Left ventricle myocardium inferior (tissue), 1 donor: ENCODE measurements around the gene TAF10. TPM values are rescaled to one million over a fixed set of nuclear protein-coding genes. Genes with fewer than 3 reads are reported as not detected.

Experiments used
- DNase-seq: peaks from one replicate; pipeline ENCODE4 v3.0.0-alpha.2; 2020
- H3K27ac ChIP-seq: fragments of 200-600 bp; replicated peaks from 2 replicates; pipeline ENCODE4 v1.8.0; 2021
- H3K27me3 ChIP-seq: fragments of 200-600 bp; 2 replicates; pipeline ENCODE4 v1.8.0; 2021; ENCODE audit warnings: low read depth
- H3K36me3 ChIP-seq: fragments of 200-600 bp; 2 replicates; pipeline ENCODE4 v1.8.0; 2021
- H3K4me1 ChIP-seq: fragments of 200-600 bp; 2 replicates; pipeline ENCODE4 v1.8.0; 2021
- H3K4me3 ChIP-seq: fragments of 200-600 bp; 2 replicates; pipeline ENCODE4 v1.8.0; 2021; ENCODE audit warnings: mild to moderate bottlenecking, moderate library complexity
- H3K9me3 ChIP-seq: fragments of 200-600 bp; replicated peaks from 2 replicates; pipeline ENCODE4 v1.8.0; 2021
- intact Hi-C: fragments of 100-400 bp; cut with micrococcal nuclease; formaldehyde crosslinking; loops from one replicate; pipeline ENCODE4 v1.11.0; 2022
- total RNA-seq: library from RNA; stranded (reverse); fragmentation: NEBNext Ultra II Directional; extraction: Animal tissue kit (Norgen Biotek cat#: 25700); gene quantifications from one replicate; pipeline ENCODE4 v1.2.1, GENCODE V29; 2021
- TF ChIP-seq, protein P1 (sequence below): fragments of 200-600 bp; IDR thresholded peaks from 2 replicates; pipeline ENCODE4 v1.8.0; 2021; ENCODE audit warnings: antibody characterized with exemption, mild to moderate bottlenecking, borderline replicate concordance
- donor health status: DM: no; HTN: yes; CAD: no; lungs with severe emphysema.

Gene TAF10
- total RNA-seq, 1 donor from 2014 or later, result 106 TPM

DNA sequence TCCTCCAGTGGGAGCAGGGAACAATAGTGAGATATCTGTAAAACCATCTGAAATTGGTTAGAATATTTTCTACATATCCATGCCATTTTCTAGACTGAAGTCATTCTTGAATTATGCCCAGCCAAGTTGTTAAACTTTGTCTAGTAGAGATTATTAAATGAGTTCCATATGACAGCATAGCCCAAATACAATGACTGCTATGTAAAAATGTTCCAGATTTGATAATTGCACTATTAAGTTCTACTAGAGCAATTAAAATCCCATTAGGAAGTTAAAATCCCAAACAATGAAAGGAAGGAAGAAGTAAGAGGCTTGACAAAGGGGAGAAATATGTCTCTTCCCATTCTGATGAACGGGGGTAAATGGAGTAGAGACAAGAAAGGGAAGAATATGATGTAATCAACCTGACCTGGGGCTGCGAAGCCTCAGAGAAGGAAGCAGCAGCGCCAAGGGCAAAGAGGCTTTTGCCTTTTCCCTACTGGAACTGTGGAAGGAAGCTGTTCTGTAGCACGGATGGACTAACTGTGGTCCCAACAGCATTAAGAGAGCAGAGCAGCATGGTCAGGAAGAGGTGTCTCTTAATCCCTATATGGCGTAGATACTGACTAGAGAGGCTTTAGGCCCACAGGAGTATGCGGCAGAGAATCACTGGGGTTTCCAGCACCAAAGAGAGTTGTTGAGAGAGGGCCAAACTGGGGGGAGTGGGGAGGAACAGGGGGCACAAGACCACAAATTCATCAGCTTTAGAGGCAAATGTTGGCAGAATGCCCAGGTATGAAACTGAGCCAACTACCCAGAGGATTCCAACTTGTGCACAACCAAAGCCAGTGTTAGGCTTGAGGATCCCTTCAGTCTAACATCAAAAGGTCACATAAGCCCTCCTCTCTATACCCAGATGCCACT lies 35.3 kb downstream of the TAF10 start:
- intact Hi-C loops, result no loop called here
- H3K27ac ChIP-seq, result peak overlapping the region; percentile 60
- H3K27me3 ChIP-seq, result no peaks in the 10 kb centered on the region
- H3K4me1 ChIP-seq, result peaks cover 38% of the 10 kb centered on the region
- TF ChIP-seq, protein P1, sequence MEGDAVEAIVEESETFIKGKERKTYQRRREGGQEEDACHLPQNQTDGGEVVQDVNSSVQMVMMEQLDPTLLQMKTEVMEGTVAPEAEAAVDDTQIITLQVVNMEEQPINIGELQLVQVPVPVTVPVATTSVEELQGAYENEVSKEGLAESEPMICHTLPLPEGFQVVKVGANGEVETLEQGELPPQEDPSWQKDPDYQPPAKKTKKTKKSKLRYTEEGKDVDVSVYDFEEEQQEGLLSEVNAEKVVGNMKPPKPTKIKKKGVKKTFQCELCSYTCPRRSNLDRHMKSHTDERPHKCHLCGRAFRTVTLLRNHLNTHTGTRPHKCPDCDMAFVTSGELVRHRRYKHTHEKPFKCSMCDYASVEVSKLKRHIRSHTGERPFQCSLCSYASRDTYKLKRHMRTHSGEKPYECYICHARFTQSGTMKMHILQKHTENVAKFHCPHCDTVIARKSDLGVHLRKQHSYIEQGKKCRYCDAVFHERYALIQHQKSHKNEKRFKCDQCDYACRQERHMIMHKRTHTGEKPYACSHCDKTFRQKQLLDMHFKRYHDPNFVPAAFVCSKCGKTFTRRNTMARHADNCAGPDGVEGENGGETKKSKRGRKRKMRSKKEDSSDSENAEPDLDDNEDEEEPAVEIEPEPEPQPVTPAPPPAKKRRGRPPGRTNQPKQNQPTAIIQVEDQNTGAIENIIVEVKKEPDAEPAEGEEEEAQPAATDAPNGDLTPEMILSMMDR, result no peak
- no peaks in the 10 kb centered on the region for H3K9me3 ChIP-seq
- no peak for DNase-seq
- H3K4me3 ChIP-seq, result no peak overlapping the region
- no peaks in the 10 kb centered on the region for H3K36me3 ChIP-seq

DNA sequence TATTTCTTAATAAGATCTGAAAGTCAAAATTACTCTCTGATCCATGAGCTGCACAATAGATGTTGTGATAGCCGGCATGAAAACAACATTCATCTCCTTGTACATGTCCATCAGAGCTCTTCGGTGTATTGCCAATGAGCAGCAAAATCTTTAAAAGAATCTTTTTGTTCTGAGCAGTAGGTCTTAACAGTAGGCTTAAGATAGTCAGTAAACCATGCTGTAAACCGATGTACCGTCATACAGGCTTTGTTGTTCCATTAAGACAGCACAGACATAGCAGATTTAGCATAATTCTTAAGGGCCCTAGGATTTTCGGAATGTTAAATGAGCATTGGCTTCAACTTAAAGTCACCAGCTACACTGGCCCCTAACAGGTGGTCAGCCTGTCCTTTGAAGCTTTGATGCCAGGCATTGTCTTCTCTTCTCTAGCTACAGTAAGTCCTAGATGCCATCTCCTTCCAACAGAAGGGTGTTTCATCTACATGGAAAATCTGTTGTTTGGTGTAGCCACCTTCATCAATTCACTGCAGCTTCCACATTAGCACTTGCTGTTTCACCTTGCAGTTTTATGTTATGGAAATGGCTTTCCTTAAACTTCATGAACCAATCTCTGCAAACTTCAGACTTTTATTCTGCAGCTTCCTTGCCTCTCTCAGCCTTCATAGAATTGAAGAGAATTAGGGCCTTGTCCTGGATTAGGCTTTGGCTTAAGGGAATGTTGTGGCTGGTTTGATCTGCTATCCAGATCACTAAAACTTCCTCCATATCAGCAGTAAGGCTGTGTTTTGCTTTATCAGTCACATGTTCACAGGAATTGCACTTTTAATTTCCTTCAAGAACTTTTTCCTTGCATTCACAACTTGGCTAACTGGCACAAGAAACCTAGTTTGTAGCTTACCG lies 37.0 kb downstream of the TAF10 start:
- TF ChIP-seq, protein P1, result no peak
- Histone ChIP-seq H3K4me1 (peaks cover 38% of the 10 kb centered on the region), H3K27ac (peak overlapping the region; percentile 60), H3K4me3 (no peak overlapping the region), H3K27me3 (no peaks in the 10 kb centered on the region), H3K36me3 (no peaks in the 10 kb centered on the region), H3K9me3 (no peaks in the 10 kb centered on the region)
- no peak for DNase-seq
- intact Hi-C loops, result no loop called here

DNA sequence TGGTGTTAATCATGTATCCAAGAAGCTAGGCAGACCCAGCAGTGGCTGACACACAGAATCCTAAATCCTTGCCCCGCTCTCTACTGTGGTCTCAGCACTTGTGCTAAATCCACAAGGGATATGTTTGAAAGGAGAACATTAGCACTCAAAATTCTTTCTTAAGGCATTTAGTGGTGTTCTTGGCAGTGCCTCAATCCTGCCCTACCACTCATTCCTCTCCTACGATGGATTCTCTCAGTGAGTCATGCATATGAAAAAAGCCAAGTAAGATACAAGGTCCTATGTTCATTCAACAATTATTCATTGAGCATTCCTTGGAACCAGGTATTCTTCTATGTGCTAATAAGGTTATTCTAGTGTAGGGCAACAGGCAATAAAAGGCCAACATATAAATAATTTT lies 39.8 kb downstream of the TAF10 start:
- Histone ChIP-seq H3K27ac (no peak overlapping the region), H3K27me3 (no peaks in the 10 kb centered on the region), H3K4me1 (peaks cover 39% of the 10 kb centered on the region), H3K36me3 (no peaks in the 10 kb centered on the region), H3K9me3 (no peaks in the 10 kb centered on the region), H3K4me3 (no peak overlapping the region)
- DNase-seq, result no peak
- intact Hi-C loops, result no loop called here
- TF ChIP-seq, protein P1, result no peak

DNA sequence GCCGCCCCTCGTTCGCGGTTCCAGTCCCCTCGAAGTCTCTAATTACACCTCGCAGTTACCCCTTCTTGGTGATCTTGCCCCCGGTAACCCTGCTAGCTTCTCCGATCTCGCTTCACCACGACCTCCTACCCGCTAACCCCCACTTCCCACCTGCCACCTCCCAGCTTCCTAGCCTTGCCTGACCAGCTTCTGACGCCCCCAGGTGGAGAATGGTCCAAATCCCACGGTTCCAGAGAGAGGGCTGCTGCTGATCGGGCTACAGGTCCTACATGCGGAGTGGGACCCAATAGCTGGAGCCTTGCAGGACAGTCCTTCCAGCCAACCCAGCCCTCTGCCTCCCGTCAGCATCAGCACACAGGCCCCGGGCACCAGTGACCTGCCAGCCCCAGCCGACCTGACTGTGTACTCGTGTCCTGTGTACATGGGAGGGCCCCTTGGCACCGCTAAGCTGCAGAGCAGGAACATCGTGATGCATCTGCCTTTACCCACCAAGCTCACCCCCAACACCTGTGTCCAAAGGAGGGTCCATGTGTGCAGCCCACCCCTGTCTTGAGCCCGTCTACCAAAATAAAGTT lies 40.5 kb downstream of the TAF10 start:
- Histone ChIP-seq H3K27ac (no peak overlapping the region), H3K4me1 (peaks cover 39% of the 10 kb centered on the region), H3K9me3 (no peaks in the 10 kb centered on the region), H3K27me3 (no peaks in the 10 kb centered on the region), H3K36me3 (no peaks in the 10 kb centered on the region), H3K4me3 (peak overlapping the region; percentile 47)
- TF ChIP-seq, protein P1, result no peak
- intact Hi-C loops, result no loop called here
- DNase-seq, result no peak

DNA sequence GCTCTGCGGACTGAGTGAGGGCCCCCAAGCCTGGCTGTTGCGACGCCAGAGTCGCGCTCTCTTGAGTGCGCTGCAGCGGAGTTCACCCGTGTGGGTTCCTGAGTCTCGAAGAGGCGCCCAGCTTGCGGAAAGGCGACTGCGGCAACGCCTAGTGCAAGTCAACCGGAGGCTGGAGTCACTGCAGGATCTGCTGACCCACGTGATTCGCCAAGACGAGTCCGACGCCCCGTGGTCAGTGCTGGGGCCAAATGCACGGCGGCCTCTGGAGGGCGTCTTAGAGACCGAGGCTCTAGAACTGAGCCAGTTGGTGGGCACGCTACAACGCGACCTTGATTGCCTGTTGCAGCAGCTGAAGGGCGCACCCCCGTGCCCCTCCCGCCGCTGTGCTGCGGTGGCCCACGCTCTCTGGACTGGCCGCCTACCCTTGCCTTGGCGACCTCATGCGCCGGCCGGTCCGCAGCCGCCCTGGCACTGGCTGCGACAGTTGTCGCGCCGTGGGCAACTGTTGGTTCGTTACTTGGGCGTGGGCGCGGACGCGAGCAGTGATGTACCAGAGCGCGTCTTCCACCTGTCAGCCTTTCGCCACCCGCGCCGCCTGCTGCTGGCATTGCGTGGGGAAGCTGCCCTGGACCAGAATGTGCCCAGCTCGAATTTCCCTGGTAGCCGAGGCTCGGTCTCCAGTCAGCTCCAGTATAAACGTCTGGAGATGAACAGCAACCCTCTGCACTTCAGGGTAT lies 41.2 kb downstream of the TAF10 start:
- no peaks in the 10 kb centered on the region for H3K9me3 ChIP-seq
- H3K4me1 ChIP-seq, result peaks cover 38% of the 10 kb centered on the region
- DNase-seq, result no peak
- no peaks in the 10 kb centered on the region for H3K36me3 ChIP-seq
- TF ChIP-seq, protein P1, result no peak
- H3K27ac ChIP-seq, result no peak overlapping the region
- intact Hi-C loops, result no loop called here
- H3K27me3 ChIP-seq, result no peaks in the 10 kb centered on the region
- H3K4me3 ChIP-seq, result peak overlapping the region; percentile 47
